Measurements from ENCODE around the gene ZNF618. TPM values are rescaled to one million over a fixed set of nuclear protein-coding genes. Genes with fewer than 3 reads are reported as not detected.

Gene ZNF618
- total RNA-seq, 4 donors from 2014 or later: 0.68 to 2.1 (median 1.3) TPM

DNA sequence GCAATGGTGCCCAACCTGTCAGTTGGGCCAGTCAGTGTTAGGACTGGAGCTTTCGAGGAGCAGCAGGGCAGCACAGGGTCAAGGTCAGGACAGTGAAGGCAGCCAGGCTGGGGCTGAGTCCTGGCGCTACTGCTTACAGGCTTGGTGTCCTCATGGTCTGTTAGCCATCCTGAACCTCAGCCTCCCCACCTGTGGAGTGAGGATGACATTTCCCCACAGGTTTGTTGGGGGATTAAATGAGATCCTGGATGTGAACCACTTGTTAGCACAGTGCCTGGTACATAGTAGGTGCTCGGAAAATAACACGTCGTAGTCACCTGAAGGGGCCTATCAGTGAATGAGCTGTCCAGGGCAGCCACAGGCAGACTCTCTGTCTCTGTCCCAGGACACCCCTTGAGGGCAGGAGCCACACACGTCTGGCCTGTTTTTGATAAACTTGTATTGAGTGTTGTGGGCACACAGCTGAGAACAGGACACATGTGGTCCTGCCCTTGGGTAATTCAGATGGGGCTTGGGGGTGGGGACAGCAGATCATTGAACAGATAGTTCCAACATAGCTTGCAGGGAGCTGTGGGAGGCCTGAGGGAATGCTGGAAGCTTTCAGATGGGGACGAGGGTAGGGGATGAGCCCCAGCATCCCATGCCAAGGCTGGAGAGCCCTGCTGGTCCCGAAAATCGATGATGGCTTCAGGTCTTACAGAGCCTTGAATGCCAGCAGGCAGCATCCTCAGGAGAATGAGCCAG, 132.7 kb downstream of the ZNF618 start:
- Histone ChIP-seq H3K4me3 (no peak overlapping the region), H3K9me3 (peaks cover 0 to 6% (median 0%) of the 10 kb centered on the region in 3 donors), H3K4me1 (peaks cover 0 to 10% (median 0%) of the 10 kb centered on the region in 3 donors), H3K27ac (no peak overlapping the region), H3K27me3 (no peaks in the 10 kb centered on the region), H3K36me3 (peaks cover 0 to 23% (median 0%) of the 10 kb centered on the region in 3 donors)
- intact Hi-C loops (cut with DNase I): no loop called here
- 82 to 86% methylated on average over 3 to 6 of the region's 9 CpGs for WGBS, 2 donors
- TF ChIP-seq, protein P1, sequence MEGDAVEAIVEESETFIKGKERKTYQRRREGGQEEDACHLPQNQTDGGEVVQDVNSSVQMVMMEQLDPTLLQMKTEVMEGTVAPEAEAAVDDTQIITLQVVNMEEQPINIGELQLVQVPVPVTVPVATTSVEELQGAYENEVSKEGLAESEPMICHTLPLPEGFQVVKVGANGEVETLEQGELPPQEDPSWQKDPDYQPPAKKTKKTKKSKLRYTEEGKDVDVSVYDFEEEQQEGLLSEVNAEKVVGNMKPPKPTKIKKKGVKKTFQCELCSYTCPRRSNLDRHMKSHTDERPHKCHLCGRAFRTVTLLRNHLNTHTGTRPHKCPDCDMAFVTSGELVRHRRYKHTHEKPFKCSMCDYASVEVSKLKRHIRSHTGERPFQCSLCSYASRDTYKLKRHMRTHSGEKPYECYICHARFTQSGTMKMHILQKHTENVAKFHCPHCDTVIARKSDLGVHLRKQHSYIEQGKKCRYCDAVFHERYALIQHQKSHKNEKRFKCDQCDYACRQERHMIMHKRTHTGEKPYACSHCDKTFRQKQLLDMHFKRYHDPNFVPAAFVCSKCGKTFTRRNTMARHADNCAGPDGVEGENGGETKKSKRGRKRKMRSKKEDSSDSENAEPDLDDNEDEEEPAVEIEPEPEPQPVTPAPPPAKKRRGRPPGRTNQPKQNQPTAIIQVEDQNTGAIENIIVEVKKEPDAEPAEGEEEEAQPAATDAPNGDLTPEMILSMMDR (IDR thresholded peaks at IDR 0.05): no peak
- no peak for TF ChIP-seq POLR2A (IDR thresholded peaks at IDR 0.05)
- no peak for DNase-seq

DNA sequence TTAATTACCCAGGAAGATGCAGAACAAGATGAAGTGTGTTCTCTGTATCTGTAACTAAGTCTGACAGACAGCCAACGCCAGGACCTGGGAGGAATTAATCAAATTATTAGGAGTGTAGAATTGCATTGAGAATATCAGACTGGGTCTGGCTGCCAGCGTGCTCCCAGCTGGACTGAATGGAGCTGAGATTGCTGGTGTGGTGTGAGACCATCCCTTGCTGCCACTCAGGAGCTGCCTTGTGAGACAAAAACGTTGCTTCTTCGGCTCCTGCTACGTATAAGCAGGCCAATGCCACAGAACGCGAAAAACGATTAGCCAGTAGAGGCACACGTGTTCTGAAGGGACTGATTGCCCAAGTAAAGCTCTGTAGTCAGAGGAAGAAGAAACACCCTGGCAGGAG, 135.2 kb downstream of the ZNF618 start:
- intact Hi-C loops (cut with DNase I): no loop called here
- TF ChIP-seq, protein P1 (IDR thresholded peaks at IDR 0.05): no peak
- 79 to 83% methylated on average over 7 to 9 of the region's 9 CpGs for WGBS, 2 donors
- H3K36me3 ChIP-seq: peaks cover 0 to 20% (median 0%) of the 10 kb centered on the region in 3 donors
- no peak for DNase-seq
- H3K4me1 ChIP-seq: peaks cover 0 to 5% (median 0%) of the 10 kb centered on the region in 3 donors
- peaks cover 0 to 14% (median 0%) of the 10 kb centered on the region in 3 donors for H3K9me3 ChIP-seq
- H3K27me3 ChIP-seq: no peaks in the 10 kb centered on the region
- no peak overlapping the region for H3K4me3 ChIP-seq
- no peak overlapping the region for H3K27ac ChIP-seq

DNA sequence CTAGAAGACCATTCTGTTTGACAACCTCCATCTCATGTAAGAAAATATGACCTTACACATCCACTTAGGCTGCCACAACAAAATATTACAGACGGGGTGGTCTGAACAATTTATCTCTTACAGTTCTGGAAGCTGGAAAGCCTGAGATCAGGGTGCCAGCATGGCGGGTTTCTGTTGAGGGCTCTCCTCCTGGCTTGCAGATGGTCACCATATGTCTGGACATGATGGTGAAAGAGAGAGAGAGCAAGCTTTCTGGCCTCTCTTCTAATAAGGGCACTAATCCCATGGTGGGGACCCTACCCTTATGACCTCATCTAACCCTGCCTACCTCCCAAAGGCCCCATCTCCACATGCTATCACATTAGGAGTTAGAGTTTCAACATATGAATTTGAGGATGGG, 136.0 kb downstream of the ZNF618 start:
- TF ChIP-seq, protein P1 (IDR thresholded peaks at IDR 0.05): no peak
- no peak for TF ChIP-seq POLR2A (IDR thresholded peaks at IDR 0.05)
- H3K27ac ChIP-seq: no peak overlapping the region
- H3K4me3 ChIP-seq: no peak overlapping the region
- no peak for DNase-seq
- H3K9me3 ChIP-seq: peaks cover 0 to 14% (median 0%) of the 10 kb centered on the region in 3 donors
- H3K36me3 ChIP-seq: peaks cover 0 to 23% (median 0%) of the 10 kb centered on the region in 3 donors
- intact Hi-C loops (cut with DNase I): no loop called here
- no peaks in the 10 kb centered on the region for H3K27me3 ChIP-seq
- H3K4me1 ChIP-seq: peaks cover 0 to 5% (median 0%) of the 10 kb centered on the region in 3 donors
- WGBS, 2 donors: 54 to 80% methylated on average over 2 of the region's 2 CpGs

DNA sequence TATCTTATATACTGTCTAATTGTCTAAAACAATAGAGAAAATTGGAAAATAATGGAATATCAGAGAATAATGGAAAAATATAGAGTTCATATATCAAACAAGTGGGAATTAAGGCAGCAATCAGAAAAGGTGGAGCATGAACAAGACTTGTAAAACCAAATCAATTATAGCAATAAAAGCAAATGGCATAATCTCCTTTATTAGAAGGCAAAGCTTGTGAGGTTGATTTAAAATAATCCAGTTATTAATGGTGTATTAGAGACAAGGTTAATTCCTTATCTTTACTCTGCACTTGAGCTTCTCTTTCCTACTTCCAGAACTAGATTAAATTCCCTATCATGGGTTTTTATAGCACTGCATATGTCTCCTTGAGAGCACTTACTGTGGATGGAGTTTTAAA, 137.9 kb downstream of the ZNF618 start:
- intact Hi-C loops (cut with DNase I): no loop called here
- Histone ChIP-seq H3K27me3 (no peaks in the 10 kb centered on the region), H3K36me3 (peaks cover 0 to 28% (median 0%) of the 10 kb centered on the region in 3 donors)

DNA sequence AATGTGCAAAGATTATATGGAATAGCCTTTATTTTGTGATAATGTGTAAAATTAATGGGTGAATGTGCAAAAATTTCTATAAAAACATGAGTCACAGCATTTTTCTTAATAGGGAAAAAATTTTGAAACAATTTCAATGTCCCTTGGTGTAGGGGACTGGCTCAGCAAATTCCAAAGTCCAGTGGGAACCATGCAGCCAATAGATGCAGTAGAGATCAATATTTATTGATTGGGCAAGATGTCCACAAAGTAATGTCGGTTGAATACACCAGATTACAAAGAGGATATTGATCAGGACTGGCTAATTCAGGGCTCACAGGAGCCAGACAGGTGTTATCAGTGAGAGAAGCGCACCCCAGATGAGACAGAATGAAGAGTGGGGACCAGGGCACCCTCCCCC, 139.5 kb downstream of the ZNF618 start:
- Histone ChIP-seq H3K27me3 (no peaks in the 10 kb centered on the region), H3K4me3 (no peak overlapping the region), H3K4me1 (peaks cover 0 to 5% (median 0%) of the 10 kb centered on the region in 3 donors), H3K27ac (no peak overlapping the region), H3K36me3 (peaks cover 0 to 41% (median 0%) of the 10 kb centered on the region in 3 donors), H3K9me3 (peaks cover 0 to 14% (median 0%) of the 10 kb centered on the region in 3 donors)
- no peak for DNase-seq
- WGBS, 2 donors: 73 to 88% methylated on average over 2 of the region's 2 CpGs
- TF ChIP-seq POLR2A (IDR thresholded peaks at IDR 0.05): no peak
- TF ChIP-seq, protein P1 (IDR thresholded peaks at IDR 0.05): no peak
- intact Hi-C loops (cut with DNase I): no loop called here

More for the DNA sequence above, 137.9 kb downstream of the ZNF618 start:
- Histone ChIP-seq H3K27ac (no peak overlapping the region), H3K4me1 (peaks cover 0 to 5% (median 0%) of the 10 kb centered on the region in 3 donors), H3K4me3 (no peak overlapping the region), H3K9me3 (peaks cover 0 to 14% (median 0%) of the 10 kb centered on the region in 3 donors)
- TF ChIP-seq, protein P1 (IDR thresholded peaks at IDR 0.05): no peak
- TF ChIP-seq POLR2A (IDR thresholded peaks at IDR 0.05): no peak
- no peak for DNase-seq

Data from esophagus squamous epithelium (tissue), 5 donors.